ENCODE data around the gene EEF1AKMT2. TPM values are rescaled to one million over a fixed set of nuclear protein-coding genes. Genes with fewer than 3 reads are reported as not detected.

Gene EEF1AKMT2
- total and polyA plus RNA-seq, 8 donors: 7.6 to 47.9 (median 12.9) TPM

GRCh38 chr10:124725791-124726190 lies 65.9 kb downstream of the EEF1AKMT2 start:
- Histone ChIP-seq H3K36me3 (peaks cover 0 to 4% (median 0%) of the 10 kb centered on the region in 4 donors), H3K27me3 (no peaks in the 10 kb centered on the region), H3K27ac (peak overlapping the region in 1 of 5 donors; percentile 87), H3K9me3 (no peaks in the 10 kb centered on the region), H3K4me3 (no peak overlapping the region), H3K4me1 (peaks cover 60 to 95% (median 82%) of the 10 kb centered on the region in 4 donors)
- intact Hi-C loops (cut with DNase I; ENCODE audit: low total_unique reads): no loop called here
- 80 to 96% (median 90%) methylated on average over 7 of the region's 7 CpGs for WGBS, 5 donors
- DNase-seq: no peak
- TF ChIP-seq POLR2AphosphoS5 (IDR thresholded peaks at IDR 0.05) (no peak), POLR2A (IDR thresholded peaks at IDR 0.05) (no peak), EP300 (IDR thresholded peaks at IDR 0.05) (no peak), CTCF (IDR thresholded peaks at IDR 0.05) (no peak)

GRCh38 chr10:124725171-124725631 lies 66.5 kb downstream of the EEF1AKMT2 start:
- TF ChIP-seq POLR2AphosphoS5 (IDR thresholded peaks at IDR 0.05): no peak
- 93 to 96% (median 96%) methylated on average over 9 of the region's 9 CpGs for WGBS, 5 donors
- DNase-seq: no peak
- no peaks in the 10 kb centered on the region for H3K27me3 ChIP-seq
- intact Hi-C loops (cut with DNase I; ENCODE audit: low total_unique reads): no loop called here
- H3K4me3 ChIP-seq: no peak overlapping the region
- H3K36me3 ChIP-seq: peaks cover 0 to 4% (median 0%) of the 10 kb centered on the region in 4 donors
- H3K27ac ChIP-seq: peak overlapping the region in 4 of 5 donors; percentile 61 to 87 (median 78)
- peaks cover 61 to 97% (median 85%) of the 10 kb centered on the region in 4 donors for H3K4me1 ChIP-seq
- no peaks in the 10 kb centered on the region for H3K9me3 ChIP-seq

- intact Hi-C loops (cut with DNase I; ENCODE audit: low total_unique reads): no loop called here
- DNase-seq: peak; percentile 62 to 87
- Histone ChIP-seq H3K9me3 (no peaks in the 10 kb centered on the region), H3K27ac (peak overlapping the region; percentile 61 to 87 (median 78)), H3K36me3 (peaks cover 0 to 4% (median 0%) of the 10 kb centered on the region in 4 donors), H3K4me1 (peaks cover 63 to 97% (median 88%) of the 10 kb centered on the region in 4 donors), H3K4me3 (no peak overlapping the region), H3K27me3 (no peaks in the 10 kb centered on the region)
- WGBS, 5 donors: 35 to 64% (median 54%) methylated on average over 20 of the region's 20 CpGs
- TF ChIP-seq CTCF (IDR thresholded peaks at IDR 0.05) (no peak), POLR2A (IDR thresholded peaks at IDR 0.05) (no peak), POLR2AphosphoS5 (IDR thresholded peaks at IDR 0.05) (no peak), EP300 (IDR thresholded peaks at IDR 0.05) (no peak)
These were observed 67.2 kb downstream of the EEF1AKMT2 start for GRCh38 chr10:124724279-124725027.

GRCh38 chr10:124723826-124724225 lies 67.9 kb downstream of the EEF1AKMT2 start:
- no peaks in the 10 kb centered on the region for H3K27me3 ChIP-seq
- no peaks in the 10 kb centered on the region for H3K9me3 ChIP-seq
- no peak for TF ChIP-seq CTCF (IDR thresholded peaks at IDR 0.05)
- no peak for TF ChIP-seq POLR2A (IDR thresholded peaks at IDR 0.05)
- no peak for TF ChIP-seq EP300 (IDR thresholded peaks at IDR 0.05)
- no peak for TF ChIP-seq POLR2AphosphoS5 (IDR thresholded peaks at IDR 0.05)
- 42 to 54% (median 44%) methylated on average over 9 of the region's 9 CpGs for WGBS, 5 donors
- H3K27ac ChIP-seq: peak overlapping the region; percentile 61 to 87 (median 78)
- H3K36me3 ChIP-seq: peaks cover 0 to 4% (median 0%) of the 10 kb centered on the region in 4 donors
- peaks cover 63 to 97% (median 88%) of the 10 kb centered on the region in 4 donors for H3K4me1 ChIP-seq
- intact Hi-C loops (cut with DNase I; ENCODE audit: low total_unique reads): no loop called here
- no peak for DNase-seq
- H3K4me3 ChIP-seq: no peak overlapping the region
